Transverse colon (tissue), 3 donors: Measurements from ENCODE around the gene ZCCHC8.

Experiments used
- EP300 ChIP-seq: sonication (generic); formaldehyde crosslinking; IDR thresholded peaks from one replicate; pipeline ENCODE4 v1.6.1; 2017; ENCODE audit warnings: antibody characterized with exemption, low read depth
- POLR2A ChIP-seq: fragments of 450-650 bp; IDR thresholded peaks from one replicate; pipeline ENCODE4 v1.6.1; 2016; ENCODE audit warnings: antibody characterized with exemption, mild to moderate bottlenecking, moderate library complexity
- TF ChIP-seq, protein P1 (sequence below), 5 experiments: fragments of 200-600 bp in 3 of 5; fragments of 450-650 bp in 2 of 5; sonication (generic) in 3 of 5; IDR thresholded peaks; 1 replicate in 2 of 5; 2 replicates in 3 of 5; pipeline ENCODE4 v1.5.1; 2016 to 2017; ENCODE audit warnings: antibody characterized with exemption in 5 of 5, inconsistent platforms in 3 of 5, mild to moderate bottlenecking in 2 of 5, moderate library complexity in 1 of 5

DNA sequence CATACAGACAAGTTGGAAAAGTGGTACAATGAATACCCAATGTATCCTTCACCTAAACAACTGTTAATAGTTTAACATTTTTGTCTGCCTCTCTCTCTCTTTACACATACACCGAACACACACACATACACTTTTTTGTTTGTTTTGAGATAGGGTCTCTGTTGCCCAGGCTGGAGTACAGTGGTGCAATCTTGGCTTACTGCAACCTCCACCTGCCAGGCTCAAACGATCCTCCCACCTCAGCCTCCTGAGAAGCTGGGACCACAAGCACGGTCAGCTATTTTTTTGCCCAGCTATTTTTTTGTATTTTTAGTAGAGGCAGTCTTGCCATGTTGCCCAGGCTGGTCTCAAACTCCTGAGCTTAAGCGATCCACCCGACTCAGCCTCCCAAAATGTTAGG, 16.8 kb downstream of the ZCCHC8 start:
- TF ChIP-seq POLR2A = no peak
- TF ChIP-seq, protein P1, sequence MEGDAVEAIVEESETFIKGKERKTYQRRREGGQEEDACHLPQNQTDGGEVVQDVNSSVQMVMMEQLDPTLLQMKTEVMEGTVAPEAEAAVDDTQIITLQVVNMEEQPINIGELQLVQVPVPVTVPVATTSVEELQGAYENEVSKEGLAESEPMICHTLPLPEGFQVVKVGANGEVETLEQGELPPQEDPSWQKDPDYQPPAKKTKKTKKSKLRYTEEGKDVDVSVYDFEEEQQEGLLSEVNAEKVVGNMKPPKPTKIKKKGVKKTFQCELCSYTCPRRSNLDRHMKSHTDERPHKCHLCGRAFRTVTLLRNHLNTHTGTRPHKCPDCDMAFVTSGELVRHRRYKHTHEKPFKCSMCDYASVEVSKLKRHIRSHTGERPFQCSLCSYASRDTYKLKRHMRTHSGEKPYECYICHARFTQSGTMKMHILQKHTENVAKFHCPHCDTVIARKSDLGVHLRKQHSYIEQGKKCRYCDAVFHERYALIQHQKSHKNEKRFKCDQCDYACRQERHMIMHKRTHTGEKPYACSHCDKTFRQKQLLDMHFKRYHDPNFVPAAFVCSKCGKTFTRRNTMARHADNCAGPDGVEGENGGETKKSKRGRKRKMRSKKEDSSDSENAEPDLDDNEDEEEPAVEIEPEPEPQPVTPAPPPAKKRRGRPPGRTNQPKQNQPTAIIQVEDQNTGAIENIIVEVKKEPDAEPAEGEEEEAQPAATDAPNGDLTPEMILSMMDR (IDR thresholded peaks at IDR 0.05) = no peak
- TF ChIP-seq EP300 = no peak
